ENCODE results near the gene GTSE1.

DNA sequence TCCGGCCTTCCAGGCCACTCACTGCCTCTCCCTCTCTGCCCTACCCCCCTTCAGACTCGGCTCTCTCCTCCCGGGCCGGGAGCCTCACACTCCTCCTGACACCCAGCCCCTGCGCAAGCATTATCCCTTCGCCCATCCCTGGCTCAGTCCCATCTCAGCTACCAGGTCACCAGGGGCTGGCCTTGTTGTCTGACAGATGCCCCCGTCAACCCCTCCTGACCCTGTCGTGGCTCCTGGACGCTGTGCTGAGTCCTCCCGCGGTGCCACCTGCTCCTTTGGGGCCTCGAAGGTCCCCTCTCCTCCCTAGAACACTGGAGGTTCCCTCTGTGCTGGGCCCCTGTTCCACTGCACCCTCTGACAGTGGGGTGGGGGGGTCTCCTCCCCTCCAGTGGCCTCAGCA is 71.8 kb downstream of the GTSE1 start:
- TF ChIP-seq POLR2AphosphoS5 (IDR thresholded peaks at IDR 0.05; ENCODE audit: low read depth, low read length) (no peak), POLR2A (IDR thresholded peaks at IDR 0.05; ENCODE audit: low read depth, low read length) (no peak), TAF1 (IDR thresholded peaks at IDR 0.05; ENCODE audit: borderline replicate concordance, low read depth, low read length) (no peak)
